Activated T-helper 1 cell treated with Interleukin-2 at 50 U/mL for 16 hours (primary cell): Measurements from ENCODE around the gene TCTN1.
"Not testable (repeated sequence)": the region's sequence is repeated elsewhere in the genome, so short reads cannot be mapped to it uniquely, and the experiment has no call there.

Source experiments
- DNase-seq: peaks from one replicate; pipeline ENCODE4 v3.0.0-alpha.2; 2020; ENCODE audit warnings: low read depth

Gene TCTN1

GRCh38 chr12:110638796-110639195 lies 24.9 kb downstream of the TCTN1 start:
- DNase-seq: no peak

GRCh38 chr12:110639336-110640141 lies 25.6 kb downstream of the TCTN1 start:
- no peak for DNase-seq

GRCh38 chr12:110640275-110641025 lies 26.5 kb downstream of the TCTN1 start:
- DNase-seq: no peak

GRCh38 chr12:110641521-110641920 lies 27.6 kb downstream of the TCTN1 start:
- no peak for DNase-seq

GRCh38 chr12:110647631-110648040 lies 33.7 kb downstream of the TCTN1 start:
- DNase-seq: no peak

- no peak for DNase-seq
These were observed 35.5 kb downstream of the TCTN1 start for GRCh38 chr12:110649341-110649847.

GRCh38 chr12:110654238-110654637 lies 40.3 kb downstream of the TCTN1 start:
- not testable (repeated sequence) for DNase-seq

GRCh38 chr12:110656071-110656655 lies 42.2 kb downstream of the TCTN1 start:
- DNase-seq: no peak

- DNase-seq: no peak
These were observed 43.8 kb downstream of the TCTN1 start for GRCh38 chr12:110657747-110658146.

- DNase-seq: no peak
These were observed 44.3 kb downstream of the TCTN1 start for GRCh38 chr12:110658242-110658641.

GRCh38 chr12:110658878-110659277 lies 44.9 kb downstream of the TCTN1 start:
- no peak for DNase-seq

- DNase-seq: no peak
These were observed 47.5 kb downstream of the TCTN1 start for GRCh38 chr12:110661337-110661972.

- no peak for DNase-seq
These were observed 53.0 kb downstream of the TCTN1 start for GRCh38 chr12:110666892-110667291.

- no peak for DNase-seq
These were observed 53.7 kb downstream of the TCTN1 start for GRCh38 chr12:110667671-110668070.

GRCh38 chr12:110668480-110669192 lies 54.7 kb downstream of the TCTN1 start:
- DNase-seq: no peak

GRCh38 chr12:110669193-110669502 lies 55.2 kb downstream of the TCTN1 start:
- no peak for DNase-seq

- DNase-seq: no peak
These were observed 56.3 kb downstream of the TCTN1 start for GRCh38 chr12:110670161-110670701.

GRCh38 chr12:110676171-110676570 lies 62.2 kb downstream of the TCTN1 start:
- no peak for DNase-seq

GRCh38 chr12:110677206-110677911 lies 63.4 kb downstream of the TCTN1 start:
- no peak for DNase-seq

GRCh38 chr12:110677982-110678381 lies 64.1 kb downstream of the TCTN1 start:
- DNase-seq: no peak

- no peak for DNase-seq
These were observed 65.3 kb downstream of the TCTN1 start for GRCh38 chr12:110679201-110679600.
